ENCODE data around the gene GOLIM4.
A peak's percentile ranks its signal among the peaks of the same experiment; 100 is the strongest.
"Not testable (repeated sequence)": the region's sequence is repeated elsewhere in the genome, so short reads cannot be mapped to it uniquely, and the experiment has no call there.

Gene GOLIM4

GRCh38 chr3:168073842-168074605, 21.7 kb downstream of the GOLIM4 start:
- DNase-seq (ENCODE audit: low spot score): no peak

- no peak for DNase-seq (ENCODE audit: low spot score)
Measured at GRCh38 chr3:168072323-168072650, 23.4 kb downstream of the GOLIM4 start.

- peak; percentile 81 for DNase-seq (ENCODE audit: low spot score)
Measured at GRCh38 chr3:168071591-168072322, 24.0 kb downstream of the GOLIM4 start.

GRCh38 chr3:168070919-168071318, 24.8 kb downstream of the GOLIM4 start:
- no peak for DNase-seq (ENCODE audit: low spot score)

GRCh38 chr3:168068346-168068745, 27.4 kb downstream of the GOLIM4 start:
- DNase-seq (ENCODE audit: low spot score): no peak

GRCh38 chr3:168066882-168067281, 28.8 kb downstream of the GOLIM4 start:
- DNase-seq (ENCODE audit: low spot score): no peak

GRCh38 chr3:168065569-168065968, 30.2 kb downstream of the GOLIM4 start:
- DNase-seq (ENCODE audit: low spot score): no peak

- no peak for DNase-seq (ENCODE audit: low spot score)
Measured at GRCh38 chr3:168063122-168063521, 32.6 kb downstream of the GOLIM4 start.

GRCh38 chr3:168062679-168063078, 33.0 kb downstream of the GOLIM4 start:
- peak; percentile 21 for DNase-seq (ENCODE audit: low spot score)

GRCh38 chr3:168061332-168061996, 34.3 kb downstream of the GOLIM4 start:
- no peak for DNase-seq (ENCODE audit: low spot score)

- no peak for DNase-seq (ENCODE audit: low spot score)
Measured at GRCh38 chr3:168060317-168060716, 35.4 kb downstream of the GOLIM4 start.

GRCh38 chr3:168058481-168058880, 37.2 kb downstream of the GOLIM4 start:
- no peak for DNase-seq (ENCODE audit: low spot score)

- DNase-seq (ENCODE audit: low spot score): not testable (repeated sequence)
Measured at GRCh38 chr3:168056398-168057230, 39.1 kb downstream of the GOLIM4 start.

- no peak for DNase-seq (ENCODE audit: low spot score)
Measured at GRCh38 chr3:168054447-168054846, 41.3 kb downstream of the GOLIM4 start.

- no peak for DNase-seq (ENCODE audit: low spot score)
Measured at GRCh38 chr3:168053115-168053514, 42.6 kb downstream of the GOLIM4 start.

GRCh38 chr3:168052515-168052914, 43.2 kb downstream of the GOLIM4 start:
- DNase-seq (ENCODE audit: low spot score): no peak

- DNase-seq (ENCODE audit: low spot score): no peak
Measured at GRCh38 chr3:168051531-168052471, 43.9 kb downstream of the GOLIM4 start.

- DNase-seq (ENCODE audit: low spot score): no peak
Measured at GRCh38 chr3:168051070-168051469, 44.7 kb downstream of the GOLIM4 start.

GRCh38 chr3:168049367-168049974, 46.3 kb downstream of the GOLIM4 start:
- peak; percentile 7 for DNase-seq (ENCODE audit: low spot score)
